GM19238 (cell line): ENCODE measurements around the gene VWA8.
"Not testable (repeated sequence)": the region's sequence is repeated elsewhere in the genome, so short reads cannot be mapped to it uniquely, and the experiment has no call there.

ENCODE experiments used
- DNase-seq: peaks from one replicate; pipeline ENCODE4 v3.0.0; 2011; ENCODE audit warnings: low spot score; ENCODE audit not compliant: insufficient read length

Gene VWA8

GRCh38 chr13:41969072-41969471, 8.2 kb upstream of the VWA8 start:
- no peak for DNase-seq

GRCh38 chr13:41966671-41967070, 5.8 kb upstream of the VWA8 start:
- DNase-seq, result no peak

GRCh38 chr13:41962994-41963393, 2.1 kb upstream of the VWA8 start:
- DNase-seq, result no peak

GRCh38 chr13:41961466-41961760, 504 bp upstream of the VWA8 start:
- no peak for DNase-seq

GRCh38 chr13:41960211-41960636, 685 bp downstream of the VWA8 start:
- no peak for DNase-seq

GRCh38 chr13:41956272-41956671, 4.6 kb downstream of the VWA8 start:
- no peak for DNase-seq

GRCh38 chr13:41955605-41956004, 5.3 kb downstream of the VWA8 start:
- DNase-seq, result no peak

- DNase-seq, result no peak
Observed at GRCh38 chr13:41954226-41954625, 6.7 kb downstream of the VWA8 start.

- DNase-seq, result no peak
Observed at GRCh38 chr13:41952749-41953148, 8.2 kb downstream of the VWA8 start.

GRCh38 chr13:41949104-41949503, 11.8 kb downstream of the VWA8 start:
- DNase-seq, result not testable (repeated sequence)

GRCh38 chr13:41945926-41946325, 15.0 kb downstream of the VWA8 start:
- no peak for DNase-seq

GRCh38 chr13:41944635-41945397, 16.1 kb downstream of the VWA8 start:
- no peak for DNase-seq

GRCh38 chr13:41944229-41944628, 16.7 kb downstream of the VWA8 start:
- DNase-seq, result no peak

GRCh38 chr13:41942462-41943094, 18.3 kb downstream of the VWA8 start:
- no peak for DNase-seq

- DNase-seq, result no peak
Observed at GRCh38 chr13:41941174-41941573, 19.7 kb downstream of the VWA8 start.

- DNase-seq, result no peak
Observed at GRCh38 chr13:41939398-41939797, 21.5 kb downstream of the VWA8 start.

GRCh38 chr13:41938918-41939317, 22.0 kb downstream of the VWA8 start:
- DNase-seq, result no peak

GRCh38 chr13:41937388-41937787, 23.5 kb downstream of the VWA8 start:
- DNase-seq, result no peak

GRCh38 chr13:41935501-41935900, 25.4 kb downstream of the VWA8 start:
- DNase-seq, result no peak

GRCh38 chr13:41934994-41935393, 25.9 kb downstream of the VWA8 start:
- no peak for DNase-seq

- no peak for DNase-seq
Observed at GRCh38 chr13:41934120-41934519, 26.8 kb downstream of the VWA8 start.

- DNase-seq, result no peak
Observed at GRCh38 chr13:41931337-41931736, 29.6 kb downstream of the VWA8 start.

- DNase-seq, result no peak
Observed at GRCh38 chr13:41930154-41930553, 30.8 kb downstream of the VWA8 start.
